ENCODE results near the gene GPX7.

DNA sequence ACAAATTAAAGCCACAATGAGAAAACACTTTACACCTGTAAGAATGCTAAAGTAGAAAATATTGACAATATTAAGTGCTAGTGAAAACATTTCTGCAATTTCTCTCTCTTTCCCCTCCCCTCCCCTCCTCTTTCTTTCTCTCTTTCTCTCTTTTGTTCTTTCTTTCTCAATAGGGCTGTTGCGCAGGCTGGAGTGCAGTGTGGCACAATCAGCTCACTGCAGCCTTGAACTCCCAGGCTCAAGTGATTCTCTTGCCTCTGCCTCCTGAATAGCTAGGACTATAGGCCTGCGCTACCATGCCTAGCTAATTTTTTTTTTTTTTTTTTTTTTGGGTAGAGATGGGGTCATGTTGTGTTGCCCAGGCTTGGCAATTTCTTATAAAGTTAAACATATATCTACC is 24.9 kb downstream of the GPX7 start:
- TF ChIP-seq POLR2AphosphoS5 (IDR thresholded peaks at IDR 0.05; ENCODE audit: borderline replicate concordance, low read depth, low read length) (no peak), EZH2 (IDR thresholded peaks at IDR 0.05) (no peak), FOXP2 (optimal IDR thresholded peaks at IDR 0.05; ENCODE audit: control extremely low read depth, extremely low read length, insufficient read depth) (no peak)
